Dermis microvascular lymphatic vessel endothelial cell (primary cell): Measurements from ENCODE around the gene ANKRD13B. TPM values are rescaled to one million over a fixed set of nuclear protein-coding genes. Genes with fewer than 3 reads are reported as not detected.
"Not testable (repeated sequence)": the region's sequence is repeated elsewhere in the genome, so short reads cannot be mapped to it uniquely, and the experiment has no call there.

Experiments
- DNase-seq, 2 donors: peaks; one replicate each; pipeline versions ENCODE4 v3.0.0 to v3.0.0-alpha.2; 2010; ENCODE audit warnings: low read depth in 2 of 2
- total RNA-seq: library from RNA; depleted of rRNA; stranded (reverse); fragments of >200 nt; gene quantifications from 2 replicates; pipeline ENCODE4 v1.2.1, GENCODE V29; 2014

ANKRD13B gene
- 3.5 and 5.6 TPM in 2 replicates for total RNA-seq

- peak in 1 of 2 donors; percentile 43 for DNase-seq
These were observed at the start of gene ANKRD13B for GRCh38 chr17:29592850-29593551. Gene ANKRD13B, plus strand, starts transcription at chr17:29593132. Its CDS starts 490 bp downstream, at chr17:29593622.

GRCh38 chr17:29544066-29544465 lies 48.9 kb upstream of the ANKRD13B start:
- DNase-seq = no peak

- DNase-seq = peak in 1 of 2 donors; percentile 27
These were observed 46.8 kb upstream of the ANKRD13B start for GRCh38 chr17:29546085-29546484.

GRCh38 chr17:29546830-29547229 lies 46.1 kb upstream of the ANKRD13B start:
- no peak for DNase-seq

- no peak for DNase-seq
These were observed 43.6 kb upstream of the ANKRD13B start for GRCh38 chr17:29549177-29549923.

GRCh38 chr17:29555840-29556239 lies 37.1 kb upstream of the ANKRD13B start:
- DNase-seq = no peak

GRCh38 chr17:29557085-29557738 lies 35.7 kb upstream of the ANKRD13B start:
- no peak for DNase-seq

- no peak for DNase-seq
These were observed 35.2 kb upstream of the ANKRD13B start for GRCh38 chr17:29557739-29558116.

- DNase-seq = not testable (repeated sequence)
These were observed 34.8 kb upstream of the ANKRD13B start for GRCh38 chr17:29558139-29558538.

GRCh38 chr17:29559640-29560039 lies 33.3 kb upstream of the ANKRD13B start:
- no peak for DNase-seq

GRCh38 chr17:29560316-29560715 lies 32.6 kb upstream of the ANKRD13B start:
- DNase-seq = no peak

GRCh38 chr17:29561554-29562517 lies 31.1 kb upstream of the ANKRD13B start:
- no peak for DNase-seq

- DNase-seq = no peak
These were observed 30.3 kb upstream of the ANKRD13B start for GRCh38 chr17:29562615-29563014.

- no peak for DNase-seq
These were observed 29.1 kb upstream of the ANKRD13B start for GRCh38 chr17:29563816-29564215.

- no peak for DNase-seq
These were observed 27.1 kb upstream of the ANKRD13B start for GRCh38 chr17:29565643-29566472.

GRCh38 chr17:29566473-29567303 lies 26.2 kb upstream of the ANKRD13B start, which contains the start of gene ABHD15:
Gene ABHD15, minus strand, starts transcription at chr17:29567037. Its CDS starts 71 bp downstream, at chr17:29566966.
- peak in 1 of 2 donors; percentile 81 for DNase-seq

GRCh38 chr17:29567304-29567553 lies 25.7 kb upstream of the ANKRD13B start:
- no peak for DNase-seq

- peak in 1 of 2 donors; percentile 40 for DNase-seq
These were observed 25.2 kb upstream of the ANKRD13B start for GRCh38 chr17:29567554-29568330.
